ENCODE data around the gene ARHGEF33. TPM values are rescaled to one million over a fixed set of nuclear protein-coding genes. Genes with fewer than 3 reads are reported as not detected.

Gene ARHGEF33
- total and polyA plus RNA-seq, 2 of the 13 experiments (the other 11 are each of a cell fraction or from before 2014, with no cell fraction given), result 0.04 TPM; not detected in 1

DNA sequence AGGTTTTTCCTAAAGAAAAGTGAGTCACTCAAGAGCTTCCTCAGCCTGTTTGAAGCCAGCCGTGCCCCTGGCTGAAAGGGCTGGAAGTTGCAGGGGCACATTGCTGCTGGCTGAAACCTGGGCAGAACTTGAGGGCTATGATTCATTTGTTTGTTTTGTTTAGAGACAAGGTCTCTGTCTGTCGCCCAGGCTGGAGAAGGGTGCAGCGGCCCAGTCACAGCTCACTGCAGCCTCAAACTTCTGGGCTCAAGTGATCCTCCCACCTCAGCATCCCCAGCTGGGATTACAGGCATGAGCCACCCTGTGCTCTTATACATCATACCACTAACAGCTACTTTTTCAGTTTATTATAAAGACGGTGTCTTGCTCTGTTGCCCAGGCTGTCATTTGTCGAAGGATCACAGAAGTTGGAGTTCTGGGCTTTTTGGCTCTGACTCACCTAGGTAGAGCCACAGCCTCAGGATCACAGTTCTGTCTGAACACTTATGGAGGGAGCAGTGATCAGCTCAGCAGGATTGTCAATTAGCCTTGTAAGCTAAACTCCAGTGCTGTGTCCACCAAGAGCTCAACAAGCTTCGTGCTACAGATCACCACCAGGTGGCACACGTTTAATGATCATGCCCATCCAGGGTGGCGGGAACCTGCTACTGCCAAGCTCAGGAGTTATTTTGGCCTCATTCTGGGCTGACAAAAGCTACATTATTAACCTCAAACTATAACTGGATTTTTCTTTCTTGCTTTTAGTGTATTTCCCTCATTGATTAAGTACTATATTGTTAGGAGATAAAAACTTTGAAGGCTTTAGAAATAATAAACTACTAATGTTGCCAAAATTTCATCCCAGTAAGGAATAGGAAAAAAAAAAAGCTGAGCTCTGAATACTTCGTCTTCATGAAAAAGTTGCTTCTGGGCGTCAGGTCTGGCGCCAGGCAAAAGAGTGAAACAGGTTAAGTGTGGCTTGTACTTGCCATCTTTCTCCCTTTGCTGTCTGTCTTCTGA lies 57.9 kb downstream of the ARHGEF33 start (continued):
- TF ChIP-seq, protein P1, sequence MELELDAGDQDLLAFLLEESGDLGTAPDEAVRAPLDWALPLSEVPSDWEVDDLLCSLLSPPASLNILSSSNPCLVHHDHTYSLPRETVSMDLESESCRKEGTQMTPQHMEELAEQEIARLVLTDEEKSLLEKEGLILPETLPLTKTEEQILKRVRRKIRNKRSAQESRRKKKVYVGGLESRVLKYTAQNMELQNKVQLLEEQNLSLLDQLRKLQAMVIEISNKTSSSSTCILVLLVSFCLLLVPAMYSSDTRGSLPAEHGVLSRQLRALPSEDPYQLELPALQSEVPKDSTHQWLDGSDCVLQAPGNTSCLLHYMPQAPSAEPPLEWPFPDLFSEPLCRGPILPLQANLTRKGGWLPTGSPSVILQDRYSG (CRISPR knock-in tag; IDR thresholded peaks at IDR 0.05), result no peak
- TF ChIP-seq, protein P2, sequence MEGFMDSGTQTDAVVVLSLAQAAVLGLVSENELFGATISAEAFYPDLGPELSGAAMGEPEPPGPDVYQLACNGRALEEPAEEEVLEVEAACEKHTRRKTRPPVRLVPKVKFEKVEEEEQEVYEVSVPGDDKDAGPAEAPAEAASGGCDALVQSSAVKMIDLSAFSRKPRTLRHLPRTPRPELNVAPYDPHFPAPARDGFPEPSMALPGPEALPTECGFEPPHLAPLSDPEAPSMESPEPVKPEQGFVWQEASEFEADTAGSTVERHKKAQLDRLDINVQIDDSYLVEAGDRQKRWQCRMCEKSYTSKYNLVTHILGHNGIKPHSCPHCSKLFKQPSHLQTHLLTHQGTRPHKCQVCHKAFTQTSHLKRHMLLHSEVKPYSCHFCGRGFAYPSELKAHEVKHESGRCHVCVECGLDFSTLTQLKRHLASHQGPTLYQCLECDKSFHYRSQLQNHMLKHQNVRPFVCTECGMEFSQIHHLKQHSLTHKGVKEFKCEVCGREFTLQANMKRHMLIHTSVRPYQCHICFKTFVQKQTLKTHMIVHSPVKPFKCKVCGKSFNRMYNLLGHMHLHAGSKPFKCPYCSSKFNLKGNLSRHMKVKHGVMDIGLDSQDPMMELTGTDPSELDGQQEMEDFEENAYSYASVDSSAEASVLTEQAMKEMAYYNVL (CRISPR knock-in tag; IDR thresholded peaks at IDR 0.05; ENCODE audit: borderline replicate concordance), result 0 out of 2 replicates have a peak, but pooled peaks have one; percentile 31
- no peak for TF ChIP-seq ZNF552 (CRISPR knock-in tag; IDR thresholded peaks at IDR 0.05; ENCODE audit: borderline replicate concordance)
- TF ChIP-seq ZNF629 (CRISPR knock-in tag; conservative IDR thresholded peaks at IDR 0.05), result no peak
- TF ChIP-seq SPEN (CRISPR knock-in tag; IDR thresholded peaks at IDR 0.05; ENCODE audit: low read depth), result peak; percentile 75; the same call in 1 of the 2 replicates
- TF ChIP-seq GZF1 (CRISPR knock-in tag; IDR thresholded peaks at IDR 0.05), result no peak
- TF ChIP-seq, protein P3, sequence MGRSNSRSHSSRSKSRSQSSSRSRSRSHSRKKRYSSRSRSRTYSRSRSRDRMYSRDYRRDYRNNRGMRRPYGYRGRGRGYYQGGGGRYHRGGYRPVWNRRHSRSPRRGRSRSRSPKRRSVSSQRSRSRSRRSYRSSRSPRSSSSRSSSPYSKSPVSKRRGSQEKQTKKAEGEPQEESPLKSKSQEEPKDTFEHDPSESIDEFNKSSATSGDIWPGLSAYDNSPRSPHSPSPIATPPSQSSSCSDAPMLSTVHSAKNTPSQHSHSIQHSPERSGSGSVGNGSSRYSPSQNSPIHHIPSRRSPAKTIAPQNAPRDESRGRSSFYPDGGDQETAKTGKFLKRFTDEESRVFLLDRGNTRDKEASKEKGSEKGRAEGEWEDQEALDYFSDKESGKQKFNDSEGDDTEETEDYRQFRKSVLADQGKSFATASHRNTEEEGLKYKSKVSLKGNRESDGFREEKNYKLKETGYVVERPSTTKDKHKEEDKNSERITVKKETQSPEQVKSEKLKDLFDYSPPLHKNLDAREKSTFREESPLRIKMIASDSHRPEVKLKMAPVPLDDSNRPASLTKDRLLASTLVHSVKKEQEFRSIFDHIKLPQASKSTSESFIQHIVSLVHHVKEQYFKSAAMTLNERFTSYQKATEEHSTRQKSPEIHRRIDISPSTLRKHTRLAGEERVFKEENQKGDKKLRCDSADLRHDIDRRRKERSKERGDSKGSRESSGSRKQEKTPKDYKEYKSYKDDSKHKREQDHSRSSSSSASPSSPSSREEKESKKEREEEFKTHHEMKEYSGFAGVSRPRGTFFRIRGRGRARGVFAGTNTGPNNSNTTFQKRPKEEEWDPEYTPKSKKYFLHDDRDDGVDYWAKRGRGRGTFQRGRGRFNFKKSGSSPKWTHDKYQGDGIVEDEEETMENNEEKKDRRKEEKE (IDR thresholded peaks at IDR 0.05), result no peak
- TF ChIP-seq ZSCAN22 (CRISPR knock-in tag; IDR thresholded peaks at IDR 0.05), result no peak
- TF ChIP-seq SIN3A (IDR thresholded peaks at IDR 0.05; ENCODE audit: borderline replicate concordance, low read depth, low read length), result no peak
- TF ChIP-seq NFE2L2 (IDR thresholded peaks at IDR 0.05; ENCODE audit: low read length), result no peak
- no peak for TF ChIP-seq ZNF143 (CRISPR knock-in tag; IDR thresholded peaks at IDR 0.05)
- TF ChIP-seq, protein P4, sequence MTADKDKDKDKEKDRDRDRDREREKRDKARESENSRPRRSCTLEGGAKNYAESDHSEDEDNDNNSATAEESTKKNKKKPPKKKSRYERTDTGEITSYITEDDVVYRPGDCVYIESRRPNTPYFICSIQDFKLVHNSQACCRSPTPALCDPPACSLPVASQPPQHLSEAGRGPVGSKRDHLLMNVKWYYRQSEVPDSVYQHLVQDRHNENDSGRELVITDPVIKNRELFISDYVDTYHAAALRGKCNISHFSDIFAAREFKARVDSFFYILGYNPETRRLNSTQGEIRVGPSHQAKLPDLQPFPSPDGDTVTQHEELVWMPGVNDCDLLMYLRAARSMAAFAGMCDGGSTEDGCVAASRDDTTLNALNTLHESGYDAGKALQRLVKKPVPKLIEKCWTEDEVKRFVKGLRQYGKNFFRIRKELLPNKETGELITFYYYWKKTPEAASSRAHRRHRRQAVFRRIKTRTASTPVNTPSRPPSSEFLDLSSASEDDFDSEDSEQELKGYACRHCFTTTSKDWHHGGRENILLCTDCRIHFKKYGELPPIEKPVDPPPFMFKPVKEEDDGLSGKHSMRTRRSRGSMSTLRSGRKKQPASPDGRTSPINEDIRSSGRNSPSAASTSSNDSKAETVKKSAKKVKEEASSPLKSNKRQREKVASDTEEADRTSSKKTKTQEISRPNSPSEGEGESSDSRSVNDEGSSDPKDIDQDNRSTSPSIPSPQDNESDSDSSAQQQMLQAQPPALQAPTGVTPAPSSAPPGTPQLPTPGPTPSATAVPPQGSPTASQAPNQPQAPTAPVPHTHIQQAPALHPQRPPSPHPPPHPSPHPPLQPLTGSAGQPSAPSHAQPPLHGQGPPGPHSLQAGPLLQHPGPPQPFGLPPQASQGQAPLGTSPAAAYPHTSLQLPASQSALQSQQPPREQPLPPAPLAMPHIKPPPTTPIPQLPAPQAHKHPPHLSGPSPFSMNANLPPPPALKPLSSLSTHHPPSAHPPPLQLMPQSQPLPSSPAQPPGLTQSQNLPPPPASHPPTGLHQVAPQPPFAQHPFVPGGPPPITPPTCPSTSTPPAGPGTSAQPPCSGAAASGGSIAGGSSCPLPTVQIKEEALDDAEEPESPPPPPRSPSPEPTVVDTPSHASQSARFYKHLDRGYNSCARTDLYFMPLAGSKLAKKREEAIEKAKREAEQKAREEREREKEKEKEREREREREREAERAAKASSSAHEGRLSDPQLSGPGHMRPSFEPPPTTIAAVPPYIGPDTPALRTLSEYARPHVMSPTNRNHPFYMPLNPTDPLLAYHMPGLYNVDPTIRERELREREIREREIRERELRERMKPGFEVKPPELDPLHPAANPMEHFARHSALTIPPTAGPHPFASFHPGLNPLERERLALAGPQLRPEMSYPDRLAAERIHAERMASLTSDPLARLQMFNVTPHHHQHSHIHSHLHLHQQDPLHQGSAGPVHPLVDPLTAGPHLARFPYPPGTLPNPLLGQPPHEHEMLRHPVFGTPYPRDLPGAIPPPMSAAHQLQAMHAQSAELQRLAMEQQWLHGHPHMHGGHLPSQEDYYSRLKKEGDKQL (CRISPR knock-in tag; IDR thresholded peaks at IDR 0.05; ENCODE audit: low read depth), result no peak
- TF ChIP-seq ZEB1 (IDR thresholded peaks at IDR 0.05; ENCODE audit: insufficient replicate concordance, low read depth), result no peak
- TF ChIP-seq, protein P5, sequence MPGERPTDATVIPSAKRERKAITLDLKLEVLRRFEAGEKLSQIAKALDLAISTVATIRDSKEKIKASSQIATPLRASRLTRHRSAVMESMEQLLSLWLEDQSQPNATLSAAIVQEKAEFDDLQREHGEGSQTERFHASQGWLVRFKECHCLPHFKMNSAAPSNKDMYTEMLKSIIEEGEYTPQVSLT (CRISPR knock-in tag; IDR thresholded peaks at IDR 0.05; ENCODE audit: borderline replicate concordance, low read depth), result no peak
- TF ChIP-seq NCOA2 (CRISPR knock-in tag; IDR thresholded peaks at IDR 0.05), result peak; percentile 28; the same call in 1 of the 2 replicates
- no peak for TF ChIP-seq REPIN1 (CRISPR knock-in tag; IDR thresholded peaks at IDR 0.05; ENCODE audit: borderline replicate concordance, low read depth)
